IPS DF 6.9 (cell line): Measurements from ENCODE around the gene DNPEP.

ENCODE experiments used
- DNase-seq: peaks from one replicate; pipeline ENCODE4 v3.0.0-alpha.2; 2013; ENCODE audit warnings: low read depth, low spot score
- H3K27ac ChIP-seq: one replicate; pipeline ENCODE4 v1.5.1; 2013; ENCODE audit warnings: low read length, control low read depth
- H3K27me3 ChIP-seq: 2 replicates; pipeline ENCODE4 v1.6.1; 2013; ENCODE audit warnings: mild to moderate bottlenecking, low read length; ENCODE audit not compliant: control insufficient read depth, insufficient read depth
- H3K36me3 ChIP-seq: 2 replicates; pipeline ENCODE4 v1.6.1; 2013; ENCODE audit warnings: low read length; ENCODE audit not compliant: control insufficient read depth, insufficient read depth
- H3K4me1 ChIP-seq: 2 replicates; pipeline ENCODE4 v1.6.1; 2013; ENCODE audit warnings: low read length; ENCODE audit not compliant: control insufficient read depth, insufficient read depth
- H3K4me3 ChIP-seq: 2 replicates; pipeline ENCODE4 v1.5.1; 2013; ENCODE audit warnings: mild to moderate bottlenecking, low read length
- H3K9me3 ChIP-seq: 2 replicates; pipeline ENCODE4 v1.6.1; 2013; ENCODE audit warnings: low read length, inconsistent platforms; ENCODE audit not compliant: control insufficient read depth, insufficient read depth
- WGBS: extraction: QIAGEN DNeasy Blood & Tissue Kit; methylation state at CpG from one replicate; pipeline ENCODE4 v1.1.7; 2013; ENCODE audit warnings: mixed read lengths, missing lambda C conversion rate; ENCODE audit not compliant: insufficient read length, insufficient coverage; 5-methylcytosine and 5-hydroxymethylcytosine counted together

Gene DNPEP

GRCh38 chr2:219356834-219357233 is 30.9 kb downstream of the DNPEP start:
- DNase-seq, result no peak
- Histone ChIP-seq H3K9me3 (no peaks in the 10 kb centered on the region), H3K27me3 (peaks cover 25% of the 10 kb centered on the region), H3K4me3 (no peak overlapping the region), H3K27ac (no peak overlapping the region), H3K36me3 (no peaks in the 10 kb centered on the region), H3K4me1 (no peaks in the 10 kb centered on the region; the same call in 1 of the 2 replicates)
- WGBS, result no CpG with 5 or more reads among the region's 1 CpG

DNA sequence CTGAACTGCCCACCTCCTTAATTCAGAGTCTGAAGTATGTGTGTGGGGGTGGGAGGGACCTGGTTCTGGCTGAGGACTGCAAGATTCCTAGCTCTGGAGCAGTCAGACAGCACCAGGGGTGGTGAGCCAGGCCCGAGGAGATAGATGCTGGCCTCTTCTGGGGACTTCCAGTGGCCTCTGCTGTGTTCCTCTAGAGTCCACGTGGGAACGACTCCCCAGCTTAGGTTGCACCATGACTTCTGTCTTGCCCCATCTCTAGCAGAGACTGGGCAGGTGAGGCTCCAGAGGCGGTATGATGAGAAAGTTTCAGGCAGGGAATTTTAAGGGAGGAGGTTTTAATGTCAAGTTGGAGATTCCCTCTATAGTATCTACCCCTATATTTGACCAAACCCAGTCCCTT is 33.1 kb downstream of the DNPEP start:
- Histone ChIP-seq H3K27me3 (peaks cover 20% of the 10 kb centered on the region), H3K4me1 (peaks cover 2% of the 10 kb centered on the region; the same call in 1 of the 2 replicates)
- WGBS, result no CpG with 5 or more reads among the region's 4 CpGs

DNA sequence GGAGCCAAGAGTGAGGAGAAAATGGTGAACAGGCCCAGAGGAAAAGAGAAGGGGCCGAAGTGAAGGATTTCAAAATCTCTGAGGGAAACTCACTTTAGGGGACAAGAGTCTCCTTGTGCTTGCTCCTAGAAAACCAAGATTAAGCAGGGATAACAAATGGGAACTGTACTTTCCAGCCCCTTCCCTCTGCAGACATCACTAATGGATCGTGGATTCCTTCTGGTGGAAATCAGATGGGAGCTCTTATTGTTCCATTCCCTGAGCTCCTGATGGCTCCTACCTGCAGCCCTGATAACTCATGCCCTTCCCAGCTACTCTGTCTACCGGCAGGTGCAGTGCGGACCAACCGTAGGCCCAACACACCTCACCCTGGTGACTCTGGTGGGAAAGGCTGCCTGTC is 34.6 kb downstream of the DNPEP start:
- Histone ChIP-seq H3K27ac (no peak overlapping the region), H3K27me3 (peaks cover 9% of the 10 kb centered on the region), H3K9me3 (no peaks in the 10 kb centered on the region), H3K4me1 (0 out of 2 replicates have a peak, but pooled peaks cover 2% of the 10 kb centered on the region), H3K4me3 (no peak overlapping the region), H3K36me3 (no peaks in the 10 kb centered on the region)
- WGBS, result no CpG with 5 or more reads among the region's 5 CpGs
- DNase-seq, result no peak

More for the DNA sequence above, 33.1 kb downstream of the DNPEP start:
- Histone ChIP-seq H3K9me3 (no peaks in the 10 kb centered on the region), H3K36me3 (no peaks in the 10 kb centered on the region), H3K4me3 (no peak overlapping the region), H3K27ac (no peak overlapping the region)
- no peak for DNase-seq

DNA sequence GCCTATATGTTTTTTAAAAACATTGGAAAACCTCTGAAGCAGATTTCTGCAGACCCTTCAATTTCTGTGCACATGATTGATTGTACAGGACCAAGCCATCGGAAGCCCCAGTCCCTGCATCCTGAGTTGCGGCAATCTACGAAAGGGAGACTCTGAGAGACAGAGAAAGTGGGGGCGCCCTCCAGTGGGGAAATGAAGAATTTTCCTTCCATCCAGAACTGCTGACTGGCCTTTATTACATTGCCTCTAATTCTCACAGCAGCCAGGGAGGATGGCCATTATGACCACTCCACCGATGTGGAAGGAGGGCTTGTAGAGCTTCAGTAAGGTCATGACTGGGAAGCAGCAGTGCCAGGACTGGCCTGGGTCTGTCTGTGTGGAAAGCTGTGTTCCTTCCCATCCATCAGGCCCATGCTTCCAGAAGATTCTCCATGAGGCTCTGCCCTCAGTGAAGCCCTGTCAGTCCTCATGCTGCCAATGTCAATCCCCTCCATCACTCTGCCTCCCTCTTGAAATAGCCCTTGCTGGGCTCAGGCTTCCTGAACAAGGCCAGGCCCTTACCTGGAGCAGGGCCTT is 35.2 kb downstream of the DNPEP start:
- Histone ChIP-seq H3K27ac (no peak overlapping the region), H3K27me3 (peaks cover 4% of the 10 kb centered on the region; the same call in 1 of the 2 replicates), H3K4me1 (0 out of 2 replicates have a peak, but pooled peaks cover 2% of the 10 kb centered on the region), H3K4me3 (no peak overlapping the region), H3K9me3 (no peaks in the 10 kb centered on the region), H3K36me3 (no peaks in the 10 kb centered on the region)
- no CpG with 5 or more reads among the region's 5 CpGs for WGBS
- DNase-seq, result peak; percentile 70

DNA sequence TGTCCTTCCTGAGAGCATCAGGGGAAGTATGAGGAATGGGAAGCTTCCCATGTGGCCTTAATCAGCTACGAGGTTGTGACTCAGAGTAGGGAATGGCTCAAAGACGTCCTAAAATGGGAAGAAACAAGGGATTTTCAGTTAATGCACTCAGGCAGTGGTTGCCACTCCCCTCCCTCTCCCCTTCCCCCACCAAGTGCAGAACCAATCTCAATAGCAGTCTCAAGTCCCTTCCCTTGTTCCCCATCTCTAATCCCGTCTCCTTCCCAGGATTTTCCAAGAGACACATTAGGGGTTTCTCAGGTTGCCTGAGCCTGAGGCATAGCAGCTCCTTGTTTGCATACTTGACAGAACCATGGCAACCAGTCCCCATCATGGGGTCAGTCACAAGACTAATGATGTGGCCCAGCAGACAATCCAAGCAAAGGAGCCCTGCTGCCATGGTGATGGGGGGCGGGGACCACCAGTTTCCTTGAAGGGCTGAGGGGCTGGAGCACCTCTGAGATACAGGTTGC is 36.9 kb downstream of the DNPEP start:
- Histone ChIP-seq H3K27ac (no peak overlapping the region), H3K9me3 (no peaks in the 10 kb centered on the region), H3K27me3 (no peaks in the 10 kb centered on the region), H3K4me3 (no peak overlapping the region), H3K36me3 (no peaks in the 10 kb centered on the region), H3K4me1 (0 out of 2 replicates have a peak, but pooled peaks cover 2% of the 10 kb centered on the region)
- no CpG with 5 or more reads among the region's 4 CpGs for WGBS
- no peak for DNase-seq

- no peak overlapping the region for H3K27ac ChIP-seq
- no peaks in the 10 kb centered on the region for H3K27me3 ChIP-seq
- H3K9me3 ChIP-seq, result no peaks in the 10 kb centered on the region
- 0 out of 2 replicates have a peak, but pooled peaks cover 2% of the 10 kb centered on the region for H3K4me1 ChIP-seq
- WGBS, result no CpG with 5 or more reads among the region's 3 CpGs
- H3K36me3 ChIP-seq, result no peaks in the 10 kb centered on the region
- H3K4me3 ChIP-seq, result no peak overlapping the region
- no peak for DNase-seq
These were observed 37.5 kb downstream of the DNPEP start for GRCh38 chr2:219350215-219350614.

GRCh38 chr2:219344751-219345430 is 42.8 kb downstream of the DNPEP start:
- WGBS, result no CpG with 5 or more reads among the region's 6 CpGs
- H3K4me1 ChIP-seq, result no peaks in the 10 kb centered on the region
- no peak overlapping the region for H3K27ac ChIP-seq
- H3K4me3 ChIP-seq, result no peak overlapping the region
- no peaks in the 10 kb centered on the region for H3K27me3 ChIP-seq
- H3K9me3 ChIP-seq, result no peaks in the 10 kb centered on the region
- no peak for DNase-seq
- no peaks in the 10 kb centered on the region for H3K36me3 ChIP-seq

DNA sequence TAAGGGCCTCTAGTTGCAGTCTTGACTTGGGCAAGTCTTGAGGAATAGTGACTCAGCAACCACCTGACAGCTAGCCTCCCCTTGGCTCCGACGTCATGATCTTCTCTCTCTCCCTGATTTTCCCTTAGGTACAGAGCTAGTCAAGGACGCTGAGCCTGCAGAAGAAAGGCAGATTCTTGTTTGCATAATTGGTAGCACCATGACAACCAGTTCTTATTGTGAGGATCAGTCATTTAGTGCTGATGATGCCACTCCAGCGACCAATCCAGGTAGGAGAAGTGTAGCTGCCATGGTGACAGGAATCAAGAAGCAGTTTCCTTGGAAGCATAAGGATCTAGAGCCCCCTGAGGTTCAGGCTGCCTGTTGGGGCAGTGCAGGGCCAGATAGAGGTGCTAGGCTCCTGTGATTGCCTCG is 52.3 kb downstream of the DNPEP start:
- Histone ChIP-seq H3K36me3 (no peaks in the 10 kb centered on the region), H3K27me3 (peaks cover 24% of the 10 kb centered on the region), H3K27ac (no peak overlapping the region), H3K4me1 (no peaks in the 10 kb centered on the region), H3K9me3 (no peaks in the 10 kb centered on the region), H3K4me3 (no peak overlapping the region)
- WGBS, result no CpG with 5 or more reads among the region's 5 CpGs
- no peak for DNase-seq

GRCh38 chr2:219334076-219334475 is 53.6 kb downstream of the DNPEP start:
- WGBS, result no CpG with 5 or more reads among the region's 2 CpGs
- no peaks in the 10 kb centered on the region for H3K4me1 ChIP-seq
- peaks cover 24% of the 10 kb centered on the region for H3K27me3 ChIP-seq
- no peak for DNase-seq
- no peaks in the 10 kb centered on the region for H3K36me3 ChIP-seq
- H3K4me3 ChIP-seq, result no peak overlapping the region
- no peak overlapping the region for H3K27ac ChIP-seq
- H3K9me3 ChIP-seq, result no peaks in the 10 kb centered on the region

DNA sequence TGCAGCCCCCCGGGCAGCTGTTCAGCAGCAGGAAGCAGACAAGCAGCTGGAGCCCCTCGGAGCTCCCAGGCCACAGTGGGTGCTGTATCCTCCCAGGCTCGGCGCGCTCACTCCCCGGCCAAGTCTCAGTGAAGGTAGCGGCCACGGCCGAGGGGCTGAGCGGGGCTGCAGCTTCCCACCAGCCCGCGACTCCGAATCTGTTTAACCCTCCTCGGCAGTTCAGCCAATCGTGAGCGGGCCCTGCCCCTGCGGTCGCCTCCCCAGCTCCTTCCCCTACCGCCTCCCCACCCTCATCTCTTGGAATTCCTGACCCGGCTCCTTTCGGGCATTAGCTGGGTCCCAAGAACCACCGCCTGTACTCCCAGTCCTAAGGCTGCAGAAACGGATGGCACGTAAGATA is 55.2 kb downstream of the DNPEP start, which contains the start of gene RESP18:
TSS of gene RESP18 (minus strand) at position 203 of the 400 bp plus-strand sequence.
- Histone ChIP-seq H3K9me3 (no peaks in the 10 kb centered on the region), H3K27ac (no peak within 1 kb of the TSS), H3K36me3 (no peaks in the 10 kb centered on the region), H3K27me3 (peaks cover 24% of the 10 kb centered on the region), H3K4me3 (no peak within 1 kb of the TSS; the same call in 1 of the 2 replicates), H3K4me1 (no peaks in the 10 kb centered on the region)
- no CpG with 5 or more reads among the region's 24 CpGs for WGBS
- no peak for DNase-seq
